Measurements from ENCODE around the gene LCP1. TPM values are rescaled to one million over a fixed set of nuclear protein-coding genes. Genes with fewer than 3 reads are reported as not detected.

LCP1 gene
- total and polyA plus RNA-seq, 2 of the 13 experiments (the other 11 are each of a cell fraction or from before 2014, with no cell fraction given): 1.6 TPM

DNA sequence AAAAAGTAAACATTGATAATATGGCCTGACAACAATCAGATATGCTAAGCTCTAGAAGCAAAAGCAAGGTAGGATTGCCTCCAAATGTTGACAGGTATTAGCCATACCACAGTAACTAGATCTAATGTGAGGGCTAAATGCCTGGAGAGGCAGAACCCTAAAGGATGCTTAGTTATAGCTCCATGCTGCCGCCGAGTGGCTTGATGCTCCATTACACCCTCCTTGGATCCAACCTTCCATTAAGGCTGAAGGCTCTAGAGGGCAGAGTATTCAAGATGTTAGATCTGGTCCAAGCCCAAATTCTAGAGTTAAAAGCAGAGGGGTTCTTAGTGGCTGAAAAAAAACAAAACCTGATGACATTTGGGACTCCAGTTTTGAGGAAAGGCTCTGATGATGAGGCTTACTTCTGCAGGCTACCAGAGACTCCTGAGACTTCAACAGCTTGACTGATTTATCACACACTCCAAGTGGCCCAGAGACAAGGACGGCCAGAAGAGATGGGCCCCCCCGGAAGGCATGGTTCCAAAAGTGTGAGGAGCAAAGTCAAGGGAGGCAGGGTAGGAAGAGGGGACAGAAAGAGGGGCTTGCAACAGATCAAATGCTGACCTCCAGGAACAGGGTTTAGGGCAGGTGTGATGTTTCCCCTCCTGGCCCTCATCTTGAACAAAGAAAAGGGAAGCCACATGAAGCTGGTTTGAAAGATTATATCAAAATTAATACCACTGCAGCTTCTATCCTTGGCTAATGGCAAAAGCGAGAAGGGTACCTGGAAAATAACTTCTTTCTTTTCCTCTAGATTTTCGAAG is 55.2 kb downstream of the LCP1 start (continued):
- TF ChIP-seq, protein P1, sequence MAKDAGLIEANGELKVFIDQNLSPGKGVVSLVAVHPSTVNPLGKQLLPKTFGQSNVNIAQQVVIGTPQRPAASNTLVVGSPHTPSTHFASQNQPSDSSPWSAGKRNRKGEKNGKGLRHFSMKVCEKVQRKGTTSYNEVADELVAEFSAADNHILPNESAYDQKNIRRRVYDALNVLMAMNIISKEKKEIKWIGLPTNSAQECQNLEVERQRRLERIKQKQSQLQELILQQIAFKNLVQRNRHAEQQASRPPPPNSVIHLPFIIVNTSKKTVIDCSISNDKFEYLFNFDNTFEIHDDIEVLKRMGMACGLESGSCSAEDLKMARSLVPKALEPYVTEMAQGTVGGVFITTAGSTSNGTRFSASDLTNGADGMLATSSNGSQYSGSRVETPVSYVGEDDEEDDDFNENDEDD (CRISPR knock-in tag; IDR thresholded peaks at IDR 0.05; ENCODE audit: borderline replicate concordance): no peak
- TF ChIP-seq SUZ12 (IDR thresholded peaks at IDR 0.05; ENCODE audit: low read depth, low read length) (no peak), ZNF124 (CRISPR knock-in tag; IDR thresholded peaks at IDR 0.05) (0 out of 2 replicates have a peak, but pooled peaks have one; percentile 52), ZNF552 (CRISPR knock-in tag; IDR thresholded peaks at IDR 0.05; ENCODE audit: borderline replicate concordance) (no peak), IRX3 (CRISPR knock-in tag; IDR thresholded peaks at IDR 0.05; ENCODE audit: borderline replicate concordance, low read depth) (no peak), SRSF4 (IDR thresholded peaks at IDR 0.05; ENCODE audit: low read depth, low read length, poor library complexity, severe bottlenecking) (no peak), NFIC (IDR thresholded peaks at IDR 0.05; ENCODE audit: low read length) (no peak; the same call in 1 of the 2 replicates), ZNF7 (CRISPR knock-in tag; IDR thresholded peaks at IDR 0.05) (no peak), ZNF530 (CRISPR knock-in tag; IDR thresholded peaks at IDR 0.05; ENCODE audit: low read depth) (no peak), ZNF550 (CRISPR knock-in tag; IDR thresholded peaks at IDR 0.05; ENCODE audit: borderline replicate concordance) (no peak), ZNF703 (CRISPR knock-in tag; IDR thresholded peaks at IDR 0.05; ENCODE audit: borderline replicate concordance) (no peak), NPAS2 (CRISPR knock-in tag; IDR thresholded peaks at IDR 0.05; ENCODE audit: borderline replicate concordance) (no peak), NR2C2 (CRISPR knock-in tag; IDR thresholded peaks at IDR 0.05; ENCODE audit: borderline replicate concordance) (no peak), POLR2AphosphoS5 (IDR thresholded peaks at IDR 0.05; ENCODE audit: low read depth, low read length) (no peak), RXRB (CRISPR knock-in tag; IDR thresholded peaks at IDR 0.05; ENCODE audit: borderline replicate concordance) (peak; percentile 39; the same call in 1 of the 2 replicates), HDAC2 (CRISPR knock-in tag; IDR thresholded peaks at IDR 0.05) (0 out of 2 replicates have a peak, but pooled peaks have one; percentile 16), RXRA (CRISPR knock-in tag; IDR thresholded peaks at IDR 0.05) (no peak), EP300 (IDR thresholded peaks at IDR 0.05; ENCODE audit: low read depth in 2 of 2, low read length in 2 of 2) (no peak), EP300 (CRISPR knock-in tag; IDR thresholded peaks at IDR 0.05; ENCODE audit: borderline replicate concordance) (no peak)
- TF ChIP-seq, protein P2, sequence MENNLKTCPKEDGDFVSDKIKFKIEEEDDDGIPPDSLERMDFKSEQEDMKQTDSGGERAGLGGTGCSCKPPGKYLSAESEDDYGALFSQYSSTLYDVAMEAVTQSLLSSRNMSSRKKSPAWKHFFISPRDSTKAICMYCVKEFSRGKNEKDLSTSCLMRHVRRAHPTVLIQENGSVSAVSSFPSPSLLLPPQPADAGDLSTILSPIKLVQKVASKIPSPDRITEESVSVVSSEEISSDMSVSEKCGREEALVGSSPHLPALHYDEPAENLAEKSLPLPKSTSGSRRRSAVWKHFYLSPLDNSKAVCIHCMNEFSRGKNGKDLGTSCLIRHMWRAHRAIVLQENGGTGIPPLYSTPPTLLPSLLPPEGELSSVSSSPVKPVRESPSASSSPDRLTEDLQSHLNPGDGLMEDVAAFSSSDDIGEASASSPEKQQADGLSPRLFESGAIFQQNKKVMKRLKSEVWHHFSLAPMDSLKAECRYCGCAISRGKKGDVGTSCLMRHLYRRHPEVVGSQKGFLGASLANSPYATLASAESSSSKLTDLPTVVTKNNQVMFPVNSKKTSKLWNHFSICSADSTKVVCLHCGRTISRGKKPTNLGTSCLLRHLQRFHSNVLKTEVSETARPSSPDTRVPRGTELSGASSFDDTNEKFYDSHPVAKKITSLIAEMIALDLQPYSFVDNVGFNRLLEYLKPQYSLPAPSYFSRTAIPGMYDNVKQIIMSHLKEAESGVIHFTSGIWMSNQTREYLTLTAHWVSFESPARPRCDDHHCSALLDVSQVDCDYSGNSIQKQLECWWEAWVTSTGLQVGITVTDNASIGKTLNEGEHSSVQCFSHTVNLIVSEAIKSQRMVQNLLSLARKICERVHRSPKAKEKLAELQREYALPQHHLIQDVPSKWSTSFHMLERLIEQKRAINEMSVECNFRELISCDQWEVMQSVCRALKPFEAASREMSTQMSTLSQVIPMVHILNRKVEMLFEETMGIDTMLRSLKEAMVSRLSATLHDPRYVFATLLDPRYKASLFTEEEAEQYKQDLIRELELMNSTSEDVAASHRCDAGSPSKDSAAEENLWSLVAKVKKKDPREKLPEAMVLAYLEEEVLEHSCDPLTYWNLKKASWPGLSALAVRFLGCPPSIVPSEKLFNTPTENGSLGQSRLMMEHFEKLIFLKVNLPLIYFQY (CRISPR knock-in tag; IDR thresholded peaks at IDR 0.05; ENCODE audit: borderline replicate concordance): no peak
- TF ChIP-seq, protein P3, sequence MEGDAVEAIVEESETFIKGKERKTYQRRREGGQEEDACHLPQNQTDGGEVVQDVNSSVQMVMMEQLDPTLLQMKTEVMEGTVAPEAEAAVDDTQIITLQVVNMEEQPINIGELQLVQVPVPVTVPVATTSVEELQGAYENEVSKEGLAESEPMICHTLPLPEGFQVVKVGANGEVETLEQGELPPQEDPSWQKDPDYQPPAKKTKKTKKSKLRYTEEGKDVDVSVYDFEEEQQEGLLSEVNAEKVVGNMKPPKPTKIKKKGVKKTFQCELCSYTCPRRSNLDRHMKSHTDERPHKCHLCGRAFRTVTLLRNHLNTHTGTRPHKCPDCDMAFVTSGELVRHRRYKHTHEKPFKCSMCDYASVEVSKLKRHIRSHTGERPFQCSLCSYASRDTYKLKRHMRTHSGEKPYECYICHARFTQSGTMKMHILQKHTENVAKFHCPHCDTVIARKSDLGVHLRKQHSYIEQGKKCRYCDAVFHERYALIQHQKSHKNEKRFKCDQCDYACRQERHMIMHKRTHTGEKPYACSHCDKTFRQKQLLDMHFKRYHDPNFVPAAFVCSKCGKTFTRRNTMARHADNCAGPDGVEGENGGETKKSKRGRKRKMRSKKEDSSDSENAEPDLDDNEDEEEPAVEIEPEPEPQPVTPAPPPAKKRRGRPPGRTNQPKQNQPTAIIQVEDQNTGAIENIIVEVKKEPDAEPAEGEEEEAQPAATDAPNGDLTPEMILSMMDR (CRISPR knock-in tag; IDR thresholded peaks at IDR 0.05): peak; percentile 95
- TF ChIP-seq, protein P4, sequence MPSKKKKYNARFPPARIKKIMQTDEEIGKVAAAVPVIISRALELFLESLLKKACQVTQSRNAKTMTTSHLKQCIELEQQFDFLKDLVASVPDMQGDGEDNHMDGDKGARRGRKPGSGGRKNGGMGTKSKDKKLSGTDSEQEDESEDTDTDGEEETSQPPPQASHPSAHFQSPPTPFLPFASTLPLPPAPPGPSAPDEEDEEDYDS (CRISPR knock-in tag; IDR thresholded peaks at IDR 0.05): no peak
